Activated T-helper 2 cell treated with anti-CD3 and anti-CD28 coated beads, Interferon-gamma antibody, Interleukin-2, Interleukin-4, amounts not matched to agents 10 μg/mL and 5 μg/mL and 100 μg/mL, durations not matched to agents 14 hours and 24 hours and 36 hours (primary cell): Measurements from ENCODE around the gene PAH. TPM values are rescaled to one million over a fixed set of nuclear protein-coding genes. Genes with fewer than 3 reads are reported as not detected.

ENCODE experiments used
- DNase-seq: peaks from one replicate; pipeline ENCODE4 v3.0.0; 2021; ENCODE audit warnings: low spot score
- H3K27ac Mint-ChIP-seq: one replicate; pipeline ENCODE4 v1.8.0; 2021; ENCODE audit warnings: mixed read lengths
- H3K27me3 Mint-ChIP-seq: one replicate; pipeline ENCODE4 v1.8.0; 2021; ENCODE audit warnings: low read depth, mixed read lengths
- H3K36me3 Mint-ChIP-seq: one replicate; pipeline ENCODE4 v1.8.0; 2021; ENCODE audit warnings: low read depth, mixed read lengths
- H3K4me1 Mint-ChIP-seq: one replicate; pipeline ENCODE4 v1.8.0; 2021; ENCODE audit warnings: low read depth, mixed read lengths
- H3K4me3 Mint-ChIP-seq: one replicate; pipeline ENCODE4 v1.8.0; 2021; ENCODE audit warnings: low read depth, mild to moderate bottlenecking, moderate library complexity, mixed read lengths
- H3K9me3 Mint-ChIP-seq: one replicate; pipeline ENCODE4 v1.8.0; 2021; ENCODE audit warnings: mixed read lengths
- intact Hi-C: fragments of 100-400 bp; cut with micrococcal nuclease; formaldehyde crosslinking; loops from one replicate; pipeline ENCODE4 v1.15.1; 2023
- total RNA-seq: library from RNA; stranded (reverse); gene quantifications from 2 replicates; pipeline ENCODE4 v1.2.3, GENCODE V29; 2022

PAH gene
- total RNA-seq, 1 donor from 2014 or later = not detected

DNA sequence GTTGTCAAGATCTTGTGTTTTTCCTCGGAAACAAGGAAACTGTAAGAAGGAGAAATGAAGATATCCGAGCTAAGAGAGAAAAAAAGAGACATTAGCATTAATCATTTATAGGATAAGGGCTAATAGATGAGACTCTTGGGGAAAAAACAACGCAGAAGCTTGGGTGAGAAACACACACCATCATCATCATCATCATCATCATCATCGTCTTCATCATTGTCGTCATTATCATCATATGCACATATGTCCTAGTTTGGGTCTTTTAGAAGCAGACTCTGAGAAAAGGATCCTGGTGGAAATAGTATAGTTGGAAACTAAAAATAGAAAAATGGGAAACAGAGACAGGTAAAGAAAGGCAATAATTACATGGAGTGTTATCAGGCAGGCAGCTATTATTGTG is 95.9 kb downstream of the PAH start:
- Mint-ChIP-seq H3K27me3 (peaks cover 14% of the 10 kb centered on the region), H3K4me1 (no peaks in the 10 kb centered on the region), H3K4me3 (no peak overlapping the region), H3K27ac (no peak overlapping the region), H3K36me3 (no peaks in the 10 kb centered on the region), H3K9me3 (no peaks in the 10 kb centered on the region)
- intact Hi-C loops = no loop called here
- DNase-seq = no peak

DNA sequence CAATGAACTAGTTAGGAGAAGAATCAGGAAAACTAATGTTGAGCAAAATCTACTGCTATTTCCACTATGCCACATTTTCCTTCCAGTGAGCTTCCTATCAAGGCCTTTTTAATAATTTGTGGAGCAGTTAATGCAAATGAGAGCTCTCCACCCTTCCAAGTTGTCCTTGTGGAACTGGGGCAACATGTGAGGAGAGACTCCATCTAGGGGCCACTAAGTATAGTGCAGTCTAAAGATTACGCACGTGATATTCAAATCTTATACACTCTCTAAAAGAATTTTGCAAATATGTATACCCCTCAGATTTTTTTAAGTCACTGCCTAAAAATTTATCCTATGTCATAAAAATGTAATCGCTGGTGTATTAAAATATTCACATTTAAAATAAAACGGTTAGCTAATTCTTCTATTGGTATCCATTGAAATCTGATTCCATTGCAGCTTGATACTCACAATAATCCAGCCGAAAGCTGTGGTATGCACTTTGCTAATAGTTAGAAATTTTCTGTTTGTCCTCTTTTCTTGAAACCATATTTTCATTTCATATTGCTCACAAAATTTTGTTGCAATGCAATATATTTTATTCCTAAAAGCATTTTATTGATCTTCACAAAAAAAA is 100.1 kb downstream of the PAH start:
- Mint-ChIP-seq H3K4me1 (no peaks in the 10 kb centered on the region), H3K9me3 (no peaks in the 10 kb centered on the region), H3K4me3 (no peak overlapping the region), H3K27me3 (peaks cover 6% of the 10 kb centered on the region), H3K36me3 (no peaks in the 10 kb centered on the region), H3K27ac (no peak overlapping the region)
- intact Hi-C loops = no loop called here
- no peak for DNase-seq

DNA sequence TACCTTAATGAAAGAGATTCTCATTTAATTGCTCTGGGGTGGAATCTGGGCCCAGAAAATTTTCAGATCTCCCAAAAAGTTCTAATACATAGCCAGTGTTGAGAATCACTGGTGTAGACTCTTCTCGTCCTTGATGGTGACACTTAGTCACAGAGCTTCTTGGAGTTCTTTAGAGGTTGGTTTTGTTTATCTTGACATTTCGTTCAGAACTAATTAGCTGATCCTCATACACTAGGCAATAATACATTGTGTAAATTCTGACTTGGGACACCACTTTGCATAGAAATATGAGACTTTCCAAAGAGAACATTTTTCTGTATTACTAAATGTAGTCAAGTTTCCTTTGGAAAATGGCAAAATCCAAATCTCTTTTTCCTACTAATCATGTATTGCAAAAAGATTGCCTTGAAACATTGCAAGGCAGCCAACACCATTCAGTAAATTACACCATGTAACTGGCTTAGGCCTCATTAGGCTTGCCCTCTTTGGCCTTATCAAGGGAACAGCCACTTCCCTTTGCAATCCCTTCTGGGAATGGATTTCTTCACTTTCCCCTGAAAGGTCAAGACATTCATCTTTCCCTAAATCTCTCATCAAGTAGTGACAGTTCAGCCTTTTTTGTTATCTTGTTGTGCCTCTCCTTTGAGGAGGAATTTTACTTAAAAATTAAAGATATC is 102.2 kb downstream of the PAH start:
- Mint-ChIP-seq H3K27me3 (peaks cover 6% of the 10 kb centered on the region), H3K4me1 (no peaks in the 10 kb centered on the region), H3K4me3 (no peak overlapping the region), H3K36me3 (no peaks in the 10 kb centered on the region), H3K27ac (no peak overlapping the region), H3K9me3 (no peaks in the 10 kb centered on the region)
- intact Hi-C loops = loop anchor here (5.0 kb wide), 1 partner anchor 878 kb away; no protein-coding TSS in a partner anchor
- DNase-seq = no peak

DNA sequence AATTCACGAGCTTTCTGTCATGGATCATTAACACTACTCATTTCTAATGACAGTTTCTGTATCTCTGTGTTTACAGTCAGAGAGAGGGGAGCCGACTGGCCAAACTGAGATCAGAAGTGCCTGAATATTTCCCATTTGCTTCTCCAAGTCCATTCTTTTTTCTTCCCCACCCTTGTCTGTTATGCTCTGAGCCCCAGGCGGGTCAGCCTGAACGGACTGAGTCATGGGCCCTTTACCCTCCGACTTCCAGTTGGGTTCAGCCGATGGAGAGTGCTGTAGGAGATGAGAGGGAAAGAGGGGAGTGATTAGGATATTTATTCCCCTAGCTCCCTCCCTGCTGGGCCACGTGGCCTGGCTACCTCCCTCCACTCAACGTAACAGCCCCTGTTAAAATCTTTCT is 104.7 kb downstream of the PAH start:
- Mint-ChIP-seq H3K27ac (no peak overlapping the region), H3K27me3 (peaks cover 6% of the 10 kb centered on the region), H3K4me1 (no peaks in the 10 kb centered on the region), H3K36me3 (no peaks in the 10 kb centered on the region), H3K9me3 (no peaks in the 10 kb centered on the region), H3K4me3 (no peak overlapping the region)
- DNase-seq = no peak
- intact Hi-C loops = loop anchor here (5.0 kb wide), 1 partner anchor 875 kb away; no protein-coding TSS in a partner anchor

DNA sequence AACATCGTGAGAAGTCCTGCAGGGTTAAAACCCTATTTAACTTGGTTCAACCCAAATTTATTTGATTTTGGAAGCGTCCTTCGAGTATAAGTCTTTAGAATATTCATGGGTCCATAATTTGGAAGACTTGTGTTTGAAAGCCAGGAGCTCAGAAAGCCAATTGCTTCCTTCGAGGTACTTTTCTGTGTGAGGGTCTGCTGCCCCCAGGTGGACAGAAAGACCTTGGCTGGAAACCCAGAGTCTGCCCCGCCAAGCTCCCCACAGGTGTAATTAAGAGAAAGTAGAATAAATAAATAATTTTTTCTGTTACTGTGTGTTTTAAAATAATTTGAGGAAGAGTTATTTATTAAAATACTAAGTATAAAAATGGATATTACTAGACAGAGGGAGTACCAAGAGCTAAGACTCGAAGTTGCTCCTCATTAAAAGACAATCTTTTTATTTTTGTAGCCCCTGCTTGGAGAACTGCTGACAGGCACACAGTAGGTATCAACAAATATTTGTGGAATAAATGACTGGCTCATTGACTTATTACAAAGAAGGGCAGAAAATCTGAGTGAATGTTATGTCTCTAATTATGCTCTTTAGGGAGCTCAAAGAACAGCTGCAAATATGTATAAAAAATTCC is 105.8 kb downstream of the PAH start:
- no peaks in the 10 kb centered on the region for H3K9me3 Mint-ChIP-seq
- H3K27ac Mint-ChIP-seq = no peak overlapping the region
- H3K27me3 Mint-ChIP-seq = peaks cover 6% of the 10 kb centered on the region
- H3K4me3 Mint-ChIP-seq = no peak overlapping the region
- H3K36me3 Mint-ChIP-seq = no peaks in the 10 kb centered on the region
- intact Hi-C loops = loop anchor here (5.0 kb wide), 1 partner anchor 874 kb away; no protein-coding TSS in a partner anchor
- no peak for DNase-seq
- H3K4me1 Mint-ChIP-seq = no peaks in the 10 kb centered on the region

DNA sequence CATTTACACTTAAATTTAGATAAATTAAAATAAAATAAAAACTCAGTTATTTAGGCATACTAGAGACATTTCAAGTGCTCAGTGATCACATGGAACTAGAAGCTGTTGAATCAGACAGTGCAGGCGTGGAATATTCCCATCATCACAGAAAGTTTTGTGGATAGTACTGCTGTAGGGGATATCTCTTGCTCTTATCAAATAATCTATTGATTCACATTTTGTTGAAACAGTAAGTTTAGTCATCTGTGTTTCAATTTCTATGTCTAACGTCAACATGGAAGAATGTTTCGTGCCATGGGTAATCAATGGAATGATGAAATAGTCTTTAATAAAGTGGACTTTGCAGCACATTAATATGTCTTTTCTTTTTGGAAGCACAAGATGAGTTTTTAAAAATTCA is 108.6 kb downstream of the PAH start:
- no peaks in the 10 kb centered on the region for H3K4me1 Mint-ChIP-seq
- no peak overlapping the region for H3K27ac Mint-ChIP-seq
- no peaks in the 10 kb centered on the region for H3K36me3 Mint-ChIP-seq
- H3K9me3 Mint-ChIP-seq = no peaks in the 10 kb centered on the region
- H3K27me3 Mint-ChIP-seq = peaks cover 6% of the 10 kb centered on the region
- H3K4me3 Mint-ChIP-seq = no peak overlapping the region
- intact Hi-C loops = no loop called here
- no peak for DNase-seq

DNA sequence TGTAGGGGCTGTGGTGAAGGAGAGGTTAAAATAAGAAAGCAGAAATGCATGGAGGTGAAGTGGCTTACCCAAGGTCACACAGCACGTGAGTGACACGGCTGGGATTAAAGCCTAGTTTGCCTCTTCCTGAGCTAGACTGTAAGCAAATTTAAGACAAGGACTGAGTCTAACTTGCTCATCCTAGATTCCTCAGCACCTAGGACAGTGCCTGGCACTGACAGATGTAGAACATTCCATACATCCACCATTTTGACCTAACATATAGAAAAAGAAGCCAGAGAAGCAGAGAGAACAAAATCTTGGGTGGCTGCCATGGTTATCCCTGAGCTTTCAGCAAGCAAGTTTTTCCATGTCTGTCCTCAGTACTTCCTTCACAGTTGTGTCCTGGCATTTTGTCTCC is 110.5 kb downstream of the PAH start:
- Mint-ChIP-seq H3K4me3 (no peak overlapping the region), H3K36me3 (no peaks in the 10 kb centered on the region), H3K27ac (no peak overlapping the region), H3K9me3 (no peaks in the 10 kb centered on the region), H3K27me3 (no peaks in the 10 kb centered on the region), H3K4me1 (no peaks in the 10 kb centered on the region)
- intact Hi-C loops = no loop called here
- DNase-seq = no peak

DNA sequence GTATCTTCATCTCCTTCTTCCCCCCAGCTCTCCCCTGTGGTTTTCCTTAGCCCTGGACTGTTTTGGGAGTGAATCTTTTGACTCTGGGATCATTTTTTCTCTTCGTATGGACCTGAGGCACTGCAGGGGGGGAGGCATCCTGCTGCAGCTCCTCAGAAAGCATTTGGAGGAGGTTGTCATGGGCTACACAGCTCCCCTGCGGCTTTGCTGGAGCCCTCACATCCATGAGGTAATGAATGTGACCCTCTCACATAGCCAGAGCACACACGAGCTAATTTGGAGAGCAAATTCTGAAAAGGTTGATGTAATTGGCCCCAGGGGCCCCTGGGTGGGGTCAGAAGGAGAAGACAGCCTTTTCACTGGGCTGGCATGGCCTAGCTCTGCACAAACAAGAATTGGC is 110.9 kb downstream of the PAH start:
- H3K27ac Mint-ChIP-seq = no peak overlapping the region
- no peaks in the 10 kb centered on the region for H3K27me3 Mint-ChIP-seq
- intact Hi-C loops = no loop called here
- no peak overlapping the region for H3K4me3 Mint-ChIP-seq
- no peaks in the 10 kb centered on the region for H3K9me3 Mint-ChIP-seq
- H3K4me1 Mint-ChIP-seq = no peaks in the 10 kb centered on the region
- DNase-seq = no peak
- H3K36me3 Mint-ChIP-seq = no peaks in the 10 kb centered on the region

DNA sequence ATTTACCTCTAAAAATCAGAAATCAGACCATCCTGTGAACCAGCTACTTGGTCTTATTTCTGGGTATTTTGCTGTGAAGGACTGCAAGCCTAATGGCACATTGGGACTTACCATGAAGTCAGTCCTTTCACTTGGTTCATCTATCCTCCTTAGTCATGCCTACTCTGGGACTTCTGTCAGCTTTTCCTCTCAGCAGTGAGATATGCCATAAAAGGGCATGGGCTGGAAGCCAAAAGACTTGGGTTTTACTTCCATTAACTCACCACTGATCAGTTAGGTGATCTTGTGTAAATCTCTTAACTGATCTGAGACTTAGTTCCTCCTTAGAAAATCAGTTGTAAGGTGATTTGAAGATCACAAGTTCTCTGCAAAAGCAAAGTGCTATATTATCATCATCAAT is 116.5 kb downstream of the PAH start:
- DNase-seq = no peak
- no peaks in the 10 kb centered on the region for H3K36me3 Mint-ChIP-seq
- H3K9me3 Mint-ChIP-seq = no peaks in the 10 kb centered on the region
- intact Hi-C loops = no loop called here
- no peaks in the 10 kb centered on the region for H3K27me3 Mint-ChIP-seq
- H3K4me3 Mint-ChIP-seq = no peak overlapping the region
- H3K27ac Mint-ChIP-seq = no peak overlapping the region
- H3K4me1 Mint-ChIP-seq = no peaks in the 10 kb centered on the region

DNA sequence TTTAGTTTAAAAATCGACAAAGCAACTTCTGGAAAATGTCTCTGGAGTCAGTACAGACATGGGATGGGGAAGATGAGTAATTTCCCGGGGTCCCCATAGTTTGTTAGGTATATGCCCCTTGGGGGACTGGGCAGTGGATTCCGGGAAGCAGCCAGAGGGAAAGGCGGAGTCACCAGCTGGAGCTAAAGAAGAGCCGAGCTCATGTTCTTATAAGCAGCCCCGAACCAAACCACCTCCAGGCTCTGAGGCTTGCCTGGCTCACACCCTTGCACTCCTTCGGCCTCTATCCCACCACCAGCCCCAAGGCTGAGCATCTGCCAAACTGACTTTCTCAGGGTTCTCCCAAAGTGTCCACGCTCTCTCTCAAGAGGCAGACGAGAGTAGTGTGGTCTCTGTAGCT is 117.8 kb downstream of the PAH start:
- Mint-ChIP-seq H3K9me3 (no peaks in the 10 kb centered on the region), H3K4me1 (no peaks in the 10 kb centered on the region), H3K36me3 (no peaks in the 10 kb centered on the region), H3K27ac (no peak overlapping the region), H3K27me3 (no peaks in the 10 kb centered on the region), H3K4me3 (no peak overlapping the region)
- no peak for DNase-seq
- intact Hi-C loops = no loop called here

DNA sequence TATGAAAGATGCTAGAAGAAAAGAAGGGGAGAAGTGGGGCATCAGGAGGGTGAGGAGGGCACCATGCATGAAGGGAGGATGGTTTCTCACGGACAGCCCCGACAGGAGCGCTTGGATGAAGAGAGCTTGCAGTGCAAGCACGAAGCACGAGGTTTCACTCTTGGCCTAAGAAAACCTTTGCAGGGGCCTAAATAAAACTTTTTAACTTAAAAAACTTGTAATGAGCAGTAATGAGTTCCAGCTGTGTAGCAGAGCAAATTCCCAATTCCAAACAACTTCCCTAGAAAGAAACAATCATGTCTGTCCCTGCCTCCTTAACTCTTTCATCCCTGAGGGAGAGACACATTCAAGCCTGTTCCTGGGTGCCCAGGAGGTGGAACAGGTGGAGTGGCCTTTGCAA is 119.5 kb downstream of the PAH start:
- DNase-seq = no peak
- intact Hi-C loops = no loop called here

DNA sequence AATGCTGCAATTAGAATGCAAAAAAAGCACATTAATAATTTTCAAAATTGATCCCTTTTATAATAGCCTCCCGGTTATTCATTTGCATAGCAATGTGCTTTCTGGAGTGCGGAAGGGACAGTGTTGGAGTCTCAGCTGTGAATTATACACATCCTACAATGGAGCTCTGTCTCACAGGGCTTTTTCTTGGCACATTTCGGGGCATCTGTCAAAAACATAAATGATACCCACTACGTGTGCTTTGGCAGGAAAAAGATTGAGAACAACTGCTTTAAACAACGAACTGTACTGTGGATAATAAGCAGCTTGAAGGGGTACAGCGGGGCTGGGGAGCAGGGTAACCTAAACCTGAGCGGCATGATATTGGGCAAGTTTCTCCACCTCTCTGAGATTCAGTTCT is 123.1 kb downstream of the PAH start:
- Mint-ChIP-seq H3K27me3 (peaks cover 2% of the 10 kb centered on the region), H3K9me3 (no peaks in the 10 kb centered on the region), H3K4me1 (no peaks in the 10 kb centered on the region), H3K27ac (no peak overlapping the region), H3K36me3 (no peaks in the 10 kb centered on the region), H3K4me3 (no peak overlapping the region)
- DNase-seq = no peak
- intact Hi-C loops = no loop called here

More for the DNA sequence above, 119.5 kb downstream of the PAH start:
- Mint-ChIP-seq H3K27ac (no peak overlapping the region), H3K9me3 (no peaks in the 10 kb centered on the region), H3K4me1 (no peaks in the 10 kb centered on the region), H3K27me3 (no peaks in the 10 kb centered on the region), H3K4me3 (no peak overlapping the region), H3K36me3 (no peaks in the 10 kb centered on the region)
